Measurements from ENCODE around the gene UBXN10. TPM values are rescaled to one million over a fixed set of nuclear protein-coding genes. Genes with fewer than 3 reads are reported as not detected.

Gene UBXN10
- total RNA-seq, 4 donors from 2014 or later, result 1.2 to 11.3 (median 3.3) TPM

DNA sequence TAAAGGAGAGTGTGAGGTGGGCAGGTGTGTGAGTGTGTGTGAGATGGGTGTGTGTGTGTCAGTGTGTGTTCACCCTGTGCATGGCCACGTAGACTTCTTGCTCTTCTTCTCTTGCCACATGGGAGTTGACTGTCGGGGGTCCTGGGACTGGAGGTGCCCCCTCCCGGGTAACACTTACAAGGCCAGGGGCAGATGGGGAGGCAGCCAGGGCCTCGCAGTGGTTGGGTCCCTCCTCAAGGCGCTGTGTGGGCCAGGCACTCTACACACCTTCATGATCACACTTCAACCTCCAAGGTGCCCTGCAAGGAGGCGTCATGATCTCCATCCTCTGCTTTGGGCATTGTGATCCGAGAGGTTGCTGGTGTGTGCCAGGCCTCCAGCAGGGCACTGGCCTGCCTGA, 44.4 kb upstream of the UBXN10 start:
- Histone ChIP-seq H3K36me3 (no peaks in the 10 kb centered on the region), H3K27me3 (no peaks in the 10 kb centered on the region), H3K4me3 (no peak overlapping the region), H3K9me3 (no peaks in the 10 kb centered on the region), H3K27ac (no peak overlapping the region), H3K4me1 (no peaks in the 10 kb centered on the region)
- DNase-seq, result no peak
- intact Hi-C loops (cut with DNase I; ENCODE audit: low total_unique reads), result no loop called here
- no peak for TF ChIP-seq POLR2A (IDR thresholded peaks at IDR 0.05)
- TF ChIP-seq, protein P1, sequence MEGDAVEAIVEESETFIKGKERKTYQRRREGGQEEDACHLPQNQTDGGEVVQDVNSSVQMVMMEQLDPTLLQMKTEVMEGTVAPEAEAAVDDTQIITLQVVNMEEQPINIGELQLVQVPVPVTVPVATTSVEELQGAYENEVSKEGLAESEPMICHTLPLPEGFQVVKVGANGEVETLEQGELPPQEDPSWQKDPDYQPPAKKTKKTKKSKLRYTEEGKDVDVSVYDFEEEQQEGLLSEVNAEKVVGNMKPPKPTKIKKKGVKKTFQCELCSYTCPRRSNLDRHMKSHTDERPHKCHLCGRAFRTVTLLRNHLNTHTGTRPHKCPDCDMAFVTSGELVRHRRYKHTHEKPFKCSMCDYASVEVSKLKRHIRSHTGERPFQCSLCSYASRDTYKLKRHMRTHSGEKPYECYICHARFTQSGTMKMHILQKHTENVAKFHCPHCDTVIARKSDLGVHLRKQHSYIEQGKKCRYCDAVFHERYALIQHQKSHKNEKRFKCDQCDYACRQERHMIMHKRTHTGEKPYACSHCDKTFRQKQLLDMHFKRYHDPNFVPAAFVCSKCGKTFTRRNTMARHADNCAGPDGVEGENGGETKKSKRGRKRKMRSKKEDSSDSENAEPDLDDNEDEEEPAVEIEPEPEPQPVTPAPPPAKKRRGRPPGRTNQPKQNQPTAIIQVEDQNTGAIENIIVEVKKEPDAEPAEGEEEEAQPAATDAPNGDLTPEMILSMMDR (IDR thresholded peaks at IDR 0.05), result no peak

GRCh38 chr1:20142001-20142710, 43.7 kb upstream of the UBXN10 start:
- TF ChIP-seq, protein P1 (IDR thresholded peaks at IDR 0.05), result no peak
- no peak for TF ChIP-seq POLR2A (IDR thresholded peaks at IDR 0.05)
- intact Hi-C loops (cut with DNase I; ENCODE audit: low total_unique reads), result no loop called here
- H3K4me3 ChIP-seq, result no peak overlapping the region
- H3K36me3 ChIP-seq, result no peaks in the 10 kb centered on the region
- no peaks in the 10 kb centered on the region for H3K4me1 ChIP-seq
- H3K9me3 ChIP-seq, result no peaks in the 10 kb centered on the region
- no peaks in the 10 kb centered on the region for H3K27me3 ChIP-seq
- H3K27ac ChIP-seq, result no peak overlapping the region
- no peak for DNase-seq

DNA sequence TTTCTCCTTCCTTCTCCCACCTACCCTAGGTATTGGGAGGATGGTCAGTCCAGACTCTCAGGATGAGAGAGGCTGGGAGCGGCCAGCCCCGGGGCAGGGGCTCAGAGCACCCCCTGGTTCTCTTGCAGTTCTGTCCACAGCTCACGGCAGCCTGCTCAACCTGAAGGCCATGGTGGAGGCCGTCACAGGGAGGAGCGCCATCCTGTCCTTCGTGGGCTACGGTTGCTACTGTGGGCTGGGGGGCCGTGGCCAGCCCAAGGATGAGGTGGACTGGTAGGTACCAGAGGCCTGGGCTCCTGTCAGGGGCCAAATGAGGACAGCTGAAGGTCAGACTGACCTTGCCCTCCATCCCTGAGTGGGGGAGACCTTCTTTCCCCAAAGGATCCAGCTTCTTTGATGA, 42.6 kb upstream of the UBXN10 start:
- TF ChIP-seq, protein P1 (IDR thresholded peaks at IDR 0.05), result no peak
- Histone ChIP-seq H3K4me3 (no peak overlapping the region), H3K4me1 (no peaks in the 10 kb centered on the region), H3K36me3 (no peaks in the 10 kb centered on the region), H3K27ac (no peak overlapping the region), H3K9me3 (no peaks in the 10 kb centered on the region), H3K27me3 (no peaks in the 10 kb centered on the region)
- intact Hi-C loops (cut with DNase I; ENCODE audit: low total_unique reads), result no loop called here
- DNase-seq, result no peak

DNA sequence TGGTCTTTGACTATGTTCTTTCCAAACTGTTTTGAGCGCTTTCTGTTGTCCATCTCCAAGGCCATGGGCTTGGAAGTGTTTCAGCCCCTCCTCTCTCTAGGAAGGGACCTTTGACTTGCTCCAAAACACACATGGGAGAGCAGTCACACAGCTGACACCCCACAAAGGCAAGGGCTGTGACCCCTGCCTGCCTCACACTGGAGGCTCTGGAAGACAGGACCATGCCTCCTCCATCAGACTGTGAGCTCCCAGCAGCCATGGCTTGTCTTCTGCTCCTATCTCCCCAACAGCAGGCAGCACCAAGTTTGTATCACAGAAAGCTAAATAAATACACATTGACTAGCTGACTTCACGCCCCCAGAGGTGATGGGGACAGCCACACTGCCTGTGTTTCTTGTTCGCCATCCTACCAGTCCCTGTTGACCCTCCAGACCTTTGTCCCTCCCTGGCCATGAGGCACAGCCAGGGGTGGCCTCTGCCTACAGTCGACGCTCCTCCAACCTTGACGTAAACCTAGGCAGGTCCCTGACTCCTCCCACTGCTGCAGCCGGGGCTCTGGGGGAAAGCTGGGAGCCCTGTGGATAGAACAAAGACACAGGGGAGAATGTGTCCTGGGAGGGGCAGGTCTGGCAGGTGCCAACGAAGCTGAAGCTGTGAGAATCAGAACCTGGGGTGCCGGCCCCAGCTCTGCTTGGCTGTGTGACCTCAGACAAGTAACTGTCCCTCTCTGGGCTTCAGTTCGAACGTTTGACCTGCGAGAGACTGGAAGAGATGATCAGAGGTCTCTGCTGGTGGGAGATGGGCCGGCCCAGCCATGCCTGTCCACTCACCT, 41.9 kb upstream of the UBXN10 start:
- Histone ChIP-seq H3K27ac (no peak overlapping the region), H3K4me3 (no peak overlapping the region), H3K9me3 (no peaks in the 10 kb centered on the region), H3K36me3 (no peaks in the 10 kb centered on the region), H3K27me3 (no peaks in the 10 kb centered on the region), H3K4me1 (no peaks in the 10 kb centered on the region)
- no peak for DNase-seq
- intact Hi-C loops (cut with DNase I; ENCODE audit: low total_unique reads), result no loop called here
- TF ChIP-seq POLR2A (IDR thresholded peaks at IDR 0.05), result no peak
- TF ChIP-seq, protein P1 (IDR thresholded peaks at IDR 0.05), result no peak

Data from uterus (tissue), 4 donors.